ENCODE data around the gene MAD2L2.

The MAD2L2 gene

GRCh38 chr1:11704691-11705475 is 23.9 kb upstream of the MAD2L2 start:
- no peak for DNase-seq (ENCODE audit: low read depth in 2 of 2)

GRCh38 chr1:11704194-11704529 is 23.2 kb upstream of the MAD2L2 start:
- no peak for DNase-seq (ENCODE audit: low read depth in 2 of 2)

- DNase-seq (ENCODE audit: low read depth in 2 of 2) = no peak
Measured at GRCh38 chr1:11703357-11704193, 22.6 kb upstream of the MAD2L2 start.

- no peak for DNase-seq (ENCODE audit: low read depth in 2 of 2)
Measured at GRCh38 chr1:11701981-11702803, 21.2 kb upstream of the MAD2L2 start.

GRCh38 chr1:11701551-11701961 is 20.6 kb upstream of the MAD2L2 start:
- DNase-seq (ENCODE audit: low read depth in 2 of 2) = no peak

GRCh38 chr1:11700601-11701467 is 19.9 kb upstream of the MAD2L2 start:
- no peak for DNase-seq (ENCODE audit: low read depth in 2 of 2)

GRCh38 chr1:11697893-11698210 is 16.9 kb upstream of the MAD2L2 start:
- DNase-seq (ENCODE audit: low read depth in 2 of 2) = no peak

- DNase-seq (ENCODE audit: low read depth in 2 of 2) = no peak
Measured at GRCh38 chr1:11697188-11697892, 16.4 kb upstream of the MAD2L2 start.

- no peak for DNase-seq (ENCODE audit: low read depth in 2 of 2)
Measured at GRCh38 chr1:11695861-11696260, 14.9 kb upstream of the MAD2L2 start.

- no peak for DNase-seq (ENCODE audit: low read depth in 2 of 2)
Measured at GRCh38 chr1:11693917-11694316, 13.0 kb upstream of the MAD2L2 start.

GRCh38 chr1:11693024-11693590 is 12.2 kb upstream of the MAD2L2 start:
- DNase-seq (ENCODE audit: low read depth in 2 of 2) = peak; percentile 35 to 40

GRCh38 chr1:11691928-11692711 is 11.2 kb upstream of the MAD2L2 start:
- DNase-seq (ENCODE audit: low read depth in 2 of 2) = no peak

- DNase-seq (ENCODE audit: low read depth in 2 of 2) = no peak
Measured at GRCh38 chr1:11691302-11691914, 10.5 kb upstream of the MAD2L2 start, which contains the start of gene DRAXIN. DRAXIN (plus strand) TSS chr1:11691710; CDS start chr1:11706259, 14,549 bp downstream.

- no peak for DNase-seq (ENCODE audit: low read depth in 2 of 2)
Measured at GRCh38 chr1:11690397-11691301, 9.7 kb upstream of the MAD2L2 start.

- no peak for DNase-seq (ENCODE audit: low read depth in 2 of 2)
Measured at GRCh38 chr1:11688506-11688905, 7.6 kb upstream of the MAD2L2 start.

- no peak for DNase-seq (ENCODE audit: low read depth in 2 of 2)
Measured at GRCh38 chr1:11685210-11685752, 4.3 kb upstream of the MAD2L2 start.

GRCh38 chr1:11684070-11684469 is 3.1 kb upstream of the MAD2L2 start:
- DNase-seq (ENCODE audit: low read depth in 2 of 2) = no peak

- DNase-seq (ENCODE audit: low read depth in 2 of 2) = no peak
Measured at GRCh38 chr1:11682799-11683198, 1.9 kb upstream of the MAD2L2 start.
